ENCODE data around the gene CDK3. TPM values are rescaled to one million over a fixed set of nuclear protein-coding genes. Genes with fewer than 3 reads are reported as not detected.

CDK3 gene
- total RNA-seq, 2 donors from 2014 or later = 5.3 to 8.2 TPM

- Histone ChIP-seq H3K4me1 (peaks cover 7% of the 10 kb centered on the region), H3K9me3 (no peaks in the 10 kb centered on the region), H3K36me3 (no peaks in the 10 kb centered on the region), H3K27ac (peak overlapping the region; percentile 48), H3K4me3 (no peak overlapping the region), H3K9ac (ENCODE audit: low read depth in 2 of 2, low read length in 2 of 2) (no peak overlapping the region), H3K27me3 (no peaks in the 10 kb centered on the region)
- intact Hi-C loops (cut with DNase I) = no loop called here
- no peak for DNase-seq
- no peak for TF ChIP-seq CTCF (IDR thresholded peaks at IDR 0.05)
Measured at GRCh38 chr17:76003915-76004314, 3.3 kb downstream of the CDK3 start.

GRCh38 chr17:76004750-76005262, 4.2 kb downstream of the CDK3 start:
- H3K27ac ChIP-seq = no peak overlapping the region
- peak overlapping the region in 1 of 2 donors; percentile 3 for H3K9ac ChIP-seq (ENCODE audit: low read depth in 2 of 2, low read length in 2 of 2)
- intact Hi-C loops (cut with DNase I) = no loop called here

GRCh38 chr17:76005263-76006149, 4.9 kb downstream of the CDK3 start:
- H3K36me3 ChIP-seq = no peaks in the 10 kb centered on the region
- H3K9me3 ChIP-seq = no peaks in the 10 kb centered on the region

More at GRCh38 chr17:76004750-76005262, 4.2 kb downstream of the CDK3 start:
- Histone ChIP-seq H3K9me3 (no peaks in the 10 kb centered on the region), H3K4me1 (peaks cover 5% of the 10 kb centered on the region), H3K36me3 (no peaks in the 10 kb centered on the region), H3K27me3 (no peaks in the 10 kb centered on the region), H3K4me3 (no peak overlapping the region)
- DNase-seq = no peak
- TF ChIP-seq CTCF (IDR thresholded peaks at IDR 0.05) = no peak

GRCh38 chr17:76007131-76007849, 6.6 kb downstream of the CDK3 start:
- no peaks in the 10 kb centered on the region for H3K36me3 ChIP-seq
- H3K27me3 ChIP-seq = no peaks in the 10 kb centered on the region
- no peak overlapping the region for H3K4me3 ChIP-seq
- H3K9ac ChIP-seq (ENCODE audit: low read depth in 2 of 2, low read length in 2 of 2) = no peak overlapping the region
- TF ChIP-seq CTCF (IDR thresholded peaks at IDR 0.05) = no peak
- intact Hi-C loops (cut with DNase I) = loop anchor here (2.0 kb wide), 1 partner anchor 100 kb away; no protein-coding TSS in a partner anchor
- no peak for DNase-seq
- H3K4me1 ChIP-seq = no peaks in the 10 kb centered on the region
- no peaks in the 10 kb centered on the region for H3K9me3 ChIP-seq
- no peak overlapping the region for H3K27ac ChIP-seq

More at GRCh38 chr17:76005263-76006149, 4.9 kb downstream of the CDK3 start:
- Histone ChIP-seq H3K4me3 (no peak overlapping the region), H3K9ac (ENCODE audit: low read depth in 2 of 2, low read length in 2 of 2) (no peak overlapping the region), H3K27ac (no peak overlapping the region), H3K4me1 (peaks cover 4% of the 10 kb centered on the region), H3K27me3 (no peaks in the 10 kb centered on the region)
- intact Hi-C loops (cut with DNase I) = loop anchor here (2.0 kb wide), 1 partner anchor 99 kb away; no protein-coding TSS in a partner anchor
- peak; percentile 95 for DNase-seq
- TF ChIP-seq CTCF (IDR thresholded peaks at IDR 0.05) = peak; percentile 78

- no peak for TF ChIP-seq CTCF (IDR thresholded peaks at IDR 0.05)
- Histone ChIP-seq H3K36me3 (no peaks in the 10 kb centered on the region), H3K4me3 (no peak overlapping the region), H3K27me3 (no peaks in the 10 kb centered on the region), H3K27ac (no peak overlapping the region), H3K4me1 (no peaks in the 10 kb centered on the region), H3K9ac (ENCODE audit: low read depth in 2 of 2, low read length in 2 of 2) (no peak overlapping the region), H3K9me3 (no peaks in the 10 kb centered on the region)
- DNase-seq = no peak
- intact Hi-C loops (cut with DNase I) = loop anchor here (2.0 kb wide), 1 partner anchor 101 kb away; no protein-coding TSS in a partner anchor
Measured at GRCh38 chr17:76007850-76008165, 7.2 kb downstream of the CDK3 start.

Measured in colonic mucosa (tissue), 4 donors.